HG03025 (cell line): ENCODE measurements around the gene LINC00237.

Experiments used
- ATAC-seq: cut with Tn5 transposase; IDR thresholded peaks from one replicate; pipeline ENCODE4 v1.9.1; 2021; ENCODE audit warnings: mild to moderate bottlenecking, moderate library complexity; ENCODE audit not compliant: unreplicated experiment, low FRiP score

Gene LINC00237

DNA sequence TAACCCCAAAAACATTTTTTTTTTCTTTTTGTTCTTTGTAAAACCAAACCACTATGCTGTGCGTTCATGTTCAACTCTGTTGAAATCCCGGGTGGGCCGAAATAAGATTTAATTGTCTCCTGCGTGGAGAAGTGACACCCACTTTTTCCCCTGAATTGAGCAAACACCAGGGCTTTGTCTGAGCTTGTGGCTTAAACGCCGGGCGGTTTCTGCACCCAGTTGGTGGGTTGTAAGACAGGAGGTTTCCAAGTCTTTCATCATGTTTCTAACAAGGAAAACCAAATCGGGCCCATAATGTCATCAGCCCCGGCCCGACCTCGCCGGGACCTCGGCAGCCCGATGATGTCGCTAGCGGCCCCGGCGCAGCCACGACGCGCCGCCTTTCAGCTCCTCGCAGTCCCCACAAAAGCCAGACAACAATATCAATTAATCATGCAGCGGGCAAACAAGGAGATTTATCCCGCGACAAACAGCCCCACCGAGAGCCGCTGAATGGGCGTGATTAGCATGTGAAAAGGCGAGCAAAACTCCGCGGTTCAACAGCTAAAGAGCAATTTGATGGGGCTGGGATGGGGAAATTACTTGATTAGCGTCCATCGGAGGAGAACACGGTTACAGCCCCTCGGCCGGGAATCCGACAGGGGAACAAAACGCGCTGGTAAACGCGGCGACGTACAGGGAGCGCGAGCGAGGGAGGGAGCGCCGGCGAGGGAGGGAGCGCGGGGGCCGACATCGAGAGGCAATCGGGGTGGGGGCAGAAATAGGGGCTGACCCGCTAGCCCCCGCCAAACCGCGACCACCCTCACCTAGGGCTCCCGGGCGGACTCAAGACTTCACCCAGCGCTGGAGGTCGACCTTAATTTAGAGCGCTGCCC is 5.3 kb downstream of the LINC00237 start:
- no peak for ATAC-seq

DNA sequence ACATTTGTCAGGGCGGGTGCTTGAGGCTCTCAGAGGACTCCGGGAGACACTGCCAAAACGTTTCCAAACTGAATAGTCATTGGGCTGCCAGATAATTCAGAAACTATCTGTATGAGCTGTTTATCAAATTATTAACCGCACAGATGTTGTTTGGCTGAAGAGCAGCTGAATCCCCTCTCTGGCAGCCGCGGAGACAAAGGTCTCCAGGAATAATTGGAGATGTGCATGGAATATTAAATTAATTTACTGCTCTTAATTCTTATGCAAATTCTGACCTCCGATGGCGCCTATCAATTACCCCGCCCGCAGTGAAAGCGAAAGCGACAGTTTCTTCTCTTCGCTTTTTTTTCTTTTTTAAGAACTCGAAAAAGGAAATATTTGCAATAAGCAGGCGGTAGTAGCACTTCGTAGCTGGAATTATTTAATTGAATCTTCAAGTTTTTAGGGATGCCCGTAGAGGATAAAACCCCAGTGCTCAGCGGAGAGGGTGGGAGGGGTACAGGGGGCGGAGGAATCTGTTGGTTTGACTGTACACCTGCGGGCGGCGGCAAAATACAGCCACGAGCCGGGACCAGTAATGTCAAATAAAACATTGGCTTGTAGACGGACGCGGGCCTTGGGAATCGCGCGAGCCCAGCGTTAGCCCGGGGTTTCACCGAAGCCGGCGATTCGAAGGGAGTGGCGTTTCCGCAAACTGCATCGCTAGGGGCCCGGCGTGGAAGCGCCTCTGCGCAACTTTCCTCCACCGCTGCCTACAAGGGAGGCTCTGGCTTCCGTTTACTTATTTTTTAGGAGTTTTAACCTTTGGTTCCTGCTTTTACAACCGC is 6.2 kb downstream of the LINC00237 start:
- no peak for ATAC-seq

DNA sequence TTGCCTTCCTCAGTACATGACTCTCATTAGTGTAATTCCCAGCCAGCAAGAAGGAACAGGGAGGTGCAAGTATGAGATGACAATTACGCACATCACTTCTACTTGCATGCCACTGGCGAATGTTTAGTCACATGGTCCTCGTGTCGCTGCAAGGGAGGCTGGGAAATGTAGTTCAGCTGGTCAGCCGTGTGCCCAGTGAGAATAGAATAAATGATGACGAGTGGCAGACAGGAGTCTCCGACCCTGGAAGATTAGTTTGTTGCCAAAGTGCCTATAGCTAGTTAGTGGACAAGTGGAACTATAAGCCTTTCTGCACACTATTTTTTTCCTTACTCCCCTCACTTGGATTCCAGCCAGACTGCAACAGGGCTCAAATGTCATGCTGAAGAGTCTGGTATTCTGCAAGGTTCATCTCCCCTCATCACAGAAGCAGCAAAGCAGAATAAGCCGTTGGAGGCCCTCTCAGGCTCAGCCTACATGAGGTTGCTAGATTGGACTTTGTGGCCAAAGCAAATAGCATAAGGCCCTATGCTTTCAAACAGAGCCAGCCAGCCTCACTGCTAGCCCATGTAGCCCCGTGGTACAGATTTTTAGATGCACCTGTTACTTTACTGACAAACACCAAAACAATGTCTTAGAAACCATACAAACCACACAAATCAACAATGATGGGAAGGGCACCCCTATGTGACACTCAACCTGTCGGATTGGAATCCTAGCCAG is 9.7 kb downstream of the LINC00237 start:
- no peak for ATAC-seq

DNA sequence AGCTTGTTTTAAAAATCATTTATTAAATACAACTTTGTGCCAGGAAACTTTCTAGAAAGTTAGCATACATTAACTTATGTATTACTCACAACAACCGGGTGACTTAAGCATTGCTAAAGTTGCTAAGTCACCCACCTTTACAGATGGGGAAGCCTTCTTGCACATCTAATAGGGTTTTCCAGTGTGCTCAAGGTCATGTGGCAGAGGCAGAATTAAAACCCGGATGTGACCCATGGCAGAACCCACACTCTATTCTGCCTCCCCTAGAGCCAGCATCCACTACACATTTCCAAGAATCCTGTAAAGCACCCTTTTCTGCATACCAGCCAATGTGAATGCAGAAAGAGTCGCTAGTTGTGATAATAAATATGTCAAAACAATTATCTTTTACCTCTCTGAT is 13.4 kb downstream of the LINC00237 start:
- ATAC-seq: no peak

DNA sequence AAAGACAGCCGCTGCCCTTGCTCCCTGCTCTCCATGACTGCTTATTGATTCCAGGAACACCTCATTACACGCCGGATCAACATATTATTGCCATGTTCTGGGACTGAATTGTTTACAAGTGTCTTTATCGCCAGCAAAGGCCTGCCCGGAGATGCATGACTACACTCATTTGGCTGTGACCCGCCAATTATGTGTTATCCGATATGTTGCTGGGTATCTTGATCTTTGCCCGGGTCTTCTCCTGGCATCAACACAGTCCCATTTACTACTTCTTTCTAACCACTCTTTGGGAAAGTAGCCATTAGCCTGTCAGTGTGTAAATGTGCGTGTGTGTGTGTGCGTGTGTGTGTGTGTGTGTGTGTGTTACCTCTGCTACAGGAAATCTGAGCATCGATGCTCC is 15.4 kb downstream of the LINC00237 start:
- no peak for ATAC-seq

DNA sequence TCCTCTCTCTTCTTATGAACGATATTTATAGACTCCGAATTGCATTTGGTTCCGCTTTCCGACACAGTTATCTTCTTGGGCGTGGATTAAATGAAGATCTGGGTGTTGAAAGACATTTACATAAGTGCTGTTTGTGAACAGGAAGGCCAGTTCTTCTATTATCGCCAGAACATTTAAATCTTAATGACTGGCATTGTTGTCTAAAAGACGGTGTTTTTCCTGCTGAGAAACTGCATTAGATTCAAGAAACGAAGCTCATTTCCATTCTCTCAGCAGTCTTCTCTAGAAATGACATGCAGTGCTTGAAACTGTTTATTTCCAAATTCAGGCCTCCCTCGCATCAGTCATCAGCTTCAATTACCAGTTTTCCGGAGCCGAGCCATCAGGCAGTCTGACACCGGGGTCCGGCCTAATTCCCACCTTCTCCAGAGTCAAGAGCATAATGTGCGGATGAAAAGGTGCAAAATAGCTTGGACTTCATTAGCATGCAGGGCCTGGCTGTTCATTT is 16.0 kb downstream of the LINC00237 start:
- ATAC-seq: no peak

DNA sequence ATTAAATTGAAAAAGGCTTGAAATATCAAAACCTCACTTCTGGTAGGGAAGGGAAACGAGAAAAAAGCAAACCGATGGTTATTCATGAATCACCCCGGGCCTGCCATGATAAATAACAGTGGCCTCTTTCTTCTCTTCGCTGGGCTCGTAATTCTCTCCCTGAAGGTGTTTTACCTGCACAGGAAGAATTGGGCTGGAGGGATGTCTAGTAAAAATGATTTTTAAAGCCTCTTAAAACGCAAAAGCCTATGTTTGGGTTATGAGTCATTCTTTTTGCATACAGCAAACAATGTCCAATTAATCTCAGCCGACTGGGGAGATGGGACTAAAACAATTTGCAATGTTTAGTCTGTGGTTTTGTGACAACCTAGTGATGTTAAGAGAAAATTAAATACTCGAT is 16.8 kb downstream of the LINC00237 start:
- no peak for ATAC-seq

DNA sequence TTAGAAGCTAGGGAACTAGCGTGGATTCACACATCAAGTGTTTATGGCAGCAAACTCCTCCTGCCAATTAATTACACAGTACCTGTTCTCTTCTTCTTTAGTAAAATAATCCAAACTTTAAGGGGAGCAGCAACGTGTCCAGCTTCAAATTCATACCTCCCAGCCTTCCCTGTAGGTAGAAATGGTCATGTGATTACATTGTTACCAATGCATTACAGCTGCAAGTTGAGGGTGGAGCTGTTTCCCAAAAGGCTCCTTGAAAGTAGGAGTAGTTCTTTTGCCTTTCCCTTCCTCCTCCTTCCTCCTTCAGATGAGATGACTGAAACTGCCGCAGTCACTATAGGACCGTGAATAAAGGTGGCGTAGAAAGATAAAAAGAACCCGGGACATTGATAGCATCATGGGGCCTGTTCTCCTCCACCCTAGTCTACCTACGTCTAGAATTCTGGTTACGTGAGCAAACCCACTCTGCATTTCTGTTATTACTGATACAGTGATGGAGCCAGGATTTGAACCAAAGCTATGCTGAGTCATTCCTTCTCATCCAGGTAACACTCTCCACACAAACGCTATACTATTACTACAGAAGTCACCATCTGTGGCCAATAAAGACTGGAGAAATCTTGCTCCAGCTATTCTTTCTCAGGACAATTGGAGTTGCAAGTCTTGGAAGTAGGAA is 18.2 kb downstream of the LINC00237 start:
- ATAC-seq: no peak

DNA sequence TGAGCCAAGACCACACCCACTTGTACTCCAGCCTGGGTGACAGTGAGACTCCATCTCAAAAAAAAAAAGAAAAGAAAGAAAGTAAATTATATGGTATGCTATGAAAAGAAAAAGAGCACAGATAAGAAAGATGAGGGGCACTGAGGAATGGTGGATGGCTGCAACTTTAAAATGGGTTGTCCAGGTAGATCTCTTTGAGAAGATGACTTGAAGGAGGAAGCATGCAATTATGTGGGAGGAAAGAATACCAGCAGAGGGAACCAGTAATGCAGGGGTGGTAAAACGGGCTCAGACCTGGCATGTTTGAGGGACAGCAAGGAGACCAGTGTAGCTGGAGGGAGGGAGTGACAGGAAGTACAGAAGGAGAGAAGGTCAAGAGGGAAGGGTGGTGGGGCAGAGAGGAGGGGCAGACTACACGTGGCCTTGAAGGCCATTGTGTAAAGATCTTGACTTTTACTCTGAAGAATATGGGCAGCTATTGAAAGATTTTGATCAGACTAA is 22.3 kb downstream of the LINC00237 start:
- ATAC-seq: no peak

DNA sequence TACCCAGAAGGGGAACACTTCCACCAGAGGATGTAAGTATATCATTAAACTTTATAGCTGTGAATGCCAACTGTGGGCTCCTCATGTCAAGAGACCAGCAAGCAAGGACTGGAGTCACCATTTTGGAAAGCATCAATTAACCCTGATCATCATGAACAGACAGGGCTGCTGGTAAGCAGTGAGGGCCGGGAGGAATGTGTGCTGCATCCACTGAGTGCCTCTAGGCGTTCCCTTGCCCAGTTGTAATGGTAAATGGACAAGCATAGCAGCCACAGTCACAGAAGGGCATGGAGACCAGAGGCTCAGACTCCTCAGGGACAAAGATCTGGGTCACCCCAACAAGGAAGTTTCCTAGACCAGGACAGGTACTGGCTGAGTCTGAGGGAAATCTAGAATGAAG is 23.6 kb downstream of the LINC00237 start:
- no peak for ATAC-seq

DNA sequence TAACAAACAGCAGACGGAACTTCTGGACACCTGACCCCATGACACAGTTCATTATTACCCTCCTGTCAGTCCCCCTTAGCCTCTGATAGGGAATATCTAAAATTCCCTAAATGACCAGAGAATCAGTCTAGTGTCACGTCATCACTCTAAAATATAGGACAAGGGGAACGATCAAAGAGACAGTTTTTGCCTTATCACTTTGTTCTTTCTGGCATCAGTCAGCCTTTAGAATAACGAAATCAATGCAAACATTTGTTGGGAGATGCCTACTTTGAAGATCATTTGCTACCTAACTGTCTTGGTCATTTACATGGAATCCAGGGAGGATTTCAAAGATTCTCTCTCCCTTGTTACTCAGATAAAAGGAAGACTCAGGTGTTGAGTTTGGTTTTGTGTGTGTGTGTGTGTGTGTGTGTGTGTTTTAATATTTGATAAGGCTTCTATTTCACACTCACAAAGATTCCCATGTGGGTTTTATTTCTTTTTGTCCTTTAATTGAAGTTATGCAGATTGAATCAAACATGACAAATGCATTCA is 28.3 kb downstream of the LINC00237 start:
- no peak for ATAC-seq

DNA sequence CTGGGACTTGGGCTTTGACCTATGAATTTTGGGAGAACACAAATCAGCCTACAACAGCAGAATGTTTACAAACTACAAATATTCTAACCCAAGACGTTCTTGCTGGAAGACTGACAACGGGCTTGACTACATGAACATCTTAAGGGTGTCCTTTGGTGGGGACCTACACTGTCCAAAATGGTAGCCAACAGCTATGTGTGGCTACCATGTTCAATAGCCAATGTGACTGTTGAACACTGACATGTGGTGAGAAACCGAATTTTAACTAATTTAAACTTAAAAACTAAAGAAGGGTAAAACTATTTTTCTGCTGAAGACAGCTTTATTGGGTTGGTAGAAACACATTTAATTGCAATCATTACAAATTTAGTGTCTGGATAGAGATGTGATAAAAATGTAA is 30.1 kb downstream of the LINC00237 start:
- no peak for ATAC-seq

DNA sequence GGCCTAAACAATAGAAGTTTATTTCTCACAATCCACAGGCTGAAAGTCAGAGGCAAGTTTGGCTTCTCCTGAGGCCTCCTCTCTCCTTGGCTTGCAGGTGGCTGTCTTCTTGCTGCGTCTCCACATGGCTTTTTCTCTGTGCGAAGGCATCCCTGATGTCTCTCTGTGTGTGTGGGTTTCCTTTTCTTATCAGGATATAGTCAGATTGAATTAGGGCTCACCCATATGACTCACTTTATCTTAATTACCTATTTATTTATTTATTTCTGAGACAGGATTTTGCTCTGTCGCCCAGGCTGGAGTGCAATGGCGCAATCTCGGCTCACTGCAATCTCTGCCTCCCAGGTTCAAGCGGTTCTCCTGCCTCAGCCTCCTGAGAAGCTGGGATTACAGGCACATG is 30.7 kb downstream of the LINC00237 start:
- no peak for ATAC-seq

DNA sequence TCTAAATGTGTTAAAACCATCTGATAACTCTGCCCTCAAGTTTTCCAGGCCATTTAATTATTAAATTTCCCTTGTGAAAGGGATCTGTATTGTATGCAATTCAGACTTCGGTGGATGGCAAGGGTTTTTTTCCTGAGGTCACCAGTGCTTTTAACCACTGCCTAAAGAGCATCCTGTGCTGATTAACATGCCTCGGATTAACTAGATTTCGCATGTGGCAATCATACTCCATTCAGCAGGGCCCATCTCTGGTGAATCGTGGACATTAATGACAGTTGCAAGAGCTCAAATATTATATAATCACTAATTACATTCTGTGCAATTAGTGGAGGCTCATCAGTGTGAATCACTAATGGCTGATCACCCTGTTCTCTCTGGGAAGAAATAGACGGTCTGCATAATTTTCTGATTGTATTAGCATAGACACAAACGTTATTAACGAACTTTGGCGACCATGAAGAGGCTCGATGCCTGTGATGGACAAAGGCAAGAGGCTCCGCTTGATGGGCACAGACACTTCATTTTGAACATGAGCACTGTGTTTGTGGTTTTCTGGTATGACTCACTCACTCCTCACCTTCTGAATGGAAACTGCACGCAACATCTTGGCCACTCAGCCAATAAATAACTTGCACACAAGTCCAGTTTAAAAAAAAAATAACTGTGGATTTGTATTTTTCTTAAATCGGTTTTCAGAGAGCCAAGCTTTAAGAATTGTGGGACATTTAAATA is 31.4 kb downstream of the LINC00237 start:
- peak; percentile 57 for ATAC-seq

DNA sequence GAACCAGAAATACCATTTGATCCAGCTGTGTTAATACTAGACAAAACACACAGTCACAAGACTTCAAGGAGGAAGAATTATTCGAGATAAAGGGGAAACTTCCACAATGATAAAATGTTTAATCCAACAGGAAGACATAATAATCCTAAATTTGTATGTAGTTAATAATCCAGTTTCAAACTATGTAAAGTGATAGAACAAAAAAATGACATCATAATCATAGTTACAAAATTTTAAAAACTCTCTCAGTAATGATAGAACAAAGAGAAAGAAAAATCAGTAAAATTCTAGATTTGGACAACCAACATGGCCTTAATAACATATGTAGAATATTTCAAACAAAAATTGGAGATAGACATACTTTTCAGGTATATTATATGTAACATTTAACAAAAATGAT is 38.9 kb downstream of the LINC00237 start:
- ATAC-seq: no peak

DNA sequence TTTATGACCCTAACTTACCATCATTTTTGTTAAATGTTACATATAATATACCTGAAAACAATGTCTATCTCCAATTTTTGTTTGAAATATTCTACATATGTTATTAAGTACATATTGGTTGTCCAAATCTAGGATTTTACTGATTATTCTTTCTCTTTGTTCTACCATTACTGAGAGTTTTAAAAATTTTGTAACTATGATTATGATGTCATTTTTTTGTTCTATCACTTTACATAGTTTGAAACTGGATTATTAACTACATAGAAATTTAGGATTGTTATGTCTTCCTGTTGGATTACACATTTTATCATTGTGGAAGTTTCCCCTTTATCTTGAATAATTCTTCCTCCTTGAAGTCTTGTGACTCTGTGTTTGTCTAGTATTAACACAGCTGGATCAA is 41.2 kb downstream of the LINC00237 start:
- ATAC-seq: no peak

DNA sequence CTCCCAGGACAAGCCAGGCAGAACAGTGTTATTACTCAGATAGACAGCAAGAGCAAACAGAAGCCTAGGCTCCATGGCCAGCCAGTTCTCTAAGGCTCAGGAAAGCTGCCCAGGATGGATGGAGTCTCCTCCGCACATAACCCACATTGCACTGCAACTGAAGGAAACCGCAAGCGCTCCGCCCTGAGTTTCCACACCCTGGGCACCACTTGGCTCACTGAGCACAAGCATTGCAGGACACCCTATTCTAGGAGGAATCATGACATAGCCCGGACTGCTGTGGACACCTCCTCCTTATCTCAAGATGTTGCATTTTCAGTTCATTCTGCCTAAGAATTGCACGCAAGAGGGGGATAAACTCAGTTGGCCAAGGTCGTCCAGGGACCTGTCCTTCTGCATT is 42.9 kb downstream of the LINC00237 start:
- no peak for ATAC-seq

DNA sequence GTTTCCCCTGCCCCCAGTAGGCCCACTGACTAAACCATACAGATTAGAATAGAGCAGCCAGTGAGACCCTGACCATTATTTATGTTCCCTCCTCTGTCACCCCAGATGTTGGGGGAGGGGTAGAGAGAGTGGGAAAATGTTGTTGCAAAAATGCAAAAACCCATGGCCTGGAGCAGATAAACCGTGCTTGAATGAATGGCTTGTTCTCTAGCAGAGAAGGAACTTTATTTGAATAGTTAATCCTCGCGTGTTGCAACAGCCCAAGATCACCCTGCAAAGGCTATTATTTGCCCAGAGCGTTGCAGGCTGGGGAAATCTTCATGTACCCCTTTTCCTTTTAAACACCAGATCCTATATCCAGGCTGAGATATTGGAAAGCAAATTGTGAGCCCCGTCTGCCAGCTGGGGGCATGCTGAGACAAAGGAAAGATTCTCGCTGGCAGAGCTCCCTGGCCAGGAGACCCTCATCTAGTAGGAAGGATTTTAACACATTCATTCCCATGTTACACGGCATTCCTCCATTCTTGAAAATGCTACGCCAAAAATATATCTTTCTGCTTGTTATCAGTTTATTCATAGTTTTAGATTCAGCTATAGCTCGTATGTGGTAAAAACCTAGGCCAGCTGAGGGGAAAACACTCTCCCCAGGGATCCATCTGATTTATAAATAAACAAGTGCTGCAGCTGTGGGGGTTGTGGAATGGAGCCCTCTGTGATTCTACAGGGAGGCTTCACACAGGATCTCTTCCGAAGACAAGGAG is 53.0 kb downstream of the LINC00237 start:
- no peak for ATAC-seq

DNA sequence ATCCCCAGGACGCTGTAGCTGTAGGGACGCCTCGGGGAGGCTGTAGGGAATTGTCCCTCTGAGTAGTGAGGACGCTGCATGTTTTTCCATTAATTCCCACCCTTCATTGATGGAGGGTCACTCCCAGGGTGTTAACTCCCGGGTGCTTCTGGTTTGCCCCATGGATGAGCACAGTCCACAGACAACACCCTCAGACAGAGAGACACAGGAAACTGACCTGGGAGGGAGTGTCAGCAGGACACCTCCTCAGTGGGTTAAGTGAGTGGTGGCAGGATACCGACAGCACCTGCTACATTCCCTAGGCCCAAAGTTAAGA is 53.5 kb downstream of the LINC00237 start:
- no peak for ATAC-seq
